Osteoblast (primary cell): ENCODE measurements around the gene PHF14. TPM values are rescaled to one million over a fixed set of nuclear protein-coding genes. Genes with fewer than 3 reads are reported as not detected.

ENCODE experiments used
- DNase-seq: peaks from one replicate; pipeline ENCODE4 v3.0.0; 2011; ENCODE audit warnings: low spot score, mixed read lengths; ENCODE audit not compliant: insufficient read length; ENCODE audit errors: missing footprints
- H2AFZ ChIP-seq: 2 replicates; pipeline ENCODE4 v1.6.0; 2011; ENCODE audit warnings: mild to moderate bottlenecking, low read length
- H3K27ac ChIP-seq: 2 replicates; pipeline ENCODE4 v1.5.1; 2011; ENCODE audit warnings: mild to moderate bottlenecking, low read depth, low read length, moderate library complexity
- H3K27me3 ChIP-seq: 2 replicates; pipeline ENCODE4 v1.6.0; 2012; ENCODE audit warnings: mild to moderate bottlenecking, control low read depth, inconsistent platforms, low read length, moderate library complexity; ENCODE audit not compliant: insufficient read depth
- H3K36me3 ChIP-seq: 2 replicates; pipeline ENCODE4 v1.5.1; 2011; ENCODE audit warnings: mild to moderate bottlenecking, low read length, control low read depth, moderate library complexity; ENCODE audit not compliant: insufficient read depth
- H3K4me1 ChIP-seq: 2 replicates; pipeline ENCODE4 v1.5.1; 2011; ENCODE audit warnings: mild to moderate bottlenecking, low read length, control low read depth, moderate library complexity; ENCODE audit not compliant: insufficient read depth
- H3K4me2 ChIP-seq: 2 replicates; pipeline ENCODE4 v1.6.0; 2011; ENCODE audit warnings: mild to moderate bottlenecking, low read length; ENCODE audit not compliant: insufficient read depth
- H3K4me3 ChIP-seq: fragments of 200-600 bp; sonication (generic); 3 replicates; pipeline ENCODE4 v1.5.1; 2012; ENCODE audit warnings: mild to moderate bottlenecking, low read length, inconsistent platforms; ENCODE audit not compliant: insufficient read depth
- H3K79me2 ChIP-seq: 2 replicates; pipeline ENCODE4 v1.6.0; 2012; ENCODE audit warnings: mild to moderate bottlenecking, low read length, control low read depth, inconsistent platforms; ENCODE audit not compliant: insufficient read depth
- H3K9me3 ChIP-seq: 2 replicates; pipeline ENCODE4 v1.5.1; 2011; ENCODE audit warnings: low read depth, low read length, control low read depth
- H4K20me1 ChIP-seq: 2 replicates; pipeline ENCODE4 v1.6.0; 2012; ENCODE audit warnings: mild to moderate bottlenecking, low read length, control low read depth; ENCODE audit not compliant: insufficient read depth
- CTCF ChIP-seq: IDR thresholded peaks from 2 replicates; pipeline ENCODE4 v1.5.1; 2011; ENCODE audit warnings: mild to moderate bottlenecking, low read depth, low read length, moderate library complexity; ENCODE audit errors: extremely low read depth
- total RNA-seq: library from RNA; depleted of rRNA; stranded (reverse); fragments of >200 nt; gene quantifications from 2 replicates; pipeline ENCODE4 v1.2.3, GENCODE V29; 2012

Gene PHF14
- total RNA-seq, 1 donor: 36.9 TPM

GRCh38 chr7:11039974-11040373, 66.3 kb downstream of the PHF14 start:
- H3K9me3 ChIP-seq: no peaks in the 10 kb centered on the region
- no peak for TF ChIP-seq CTCF
- no peak overlapping the region for H2AFZ ChIP-seq
- peaks cover 4% of the 10 kb centered on the region for H3K36me3 ChIP-seq
- no peak for DNase-seq
- H3K27ac ChIP-seq: no peak overlapping the region
- no peaks in the 10 kb centered on the region for H3K79me2 ChIP-seq
- H3K4me1 ChIP-seq: no peaks in the 10 kb centered on the region
- H3K4me2 ChIP-seq: no peak overlapping the region
- no peak overlapping the region for H3K4me3 ChIP-seq
- H3K27me3 ChIP-seq: no peaks in the 10 kb centered on the region
- H4K20me1 ChIP-seq: no peaks in the 10 kb centered on the region

DNA sequence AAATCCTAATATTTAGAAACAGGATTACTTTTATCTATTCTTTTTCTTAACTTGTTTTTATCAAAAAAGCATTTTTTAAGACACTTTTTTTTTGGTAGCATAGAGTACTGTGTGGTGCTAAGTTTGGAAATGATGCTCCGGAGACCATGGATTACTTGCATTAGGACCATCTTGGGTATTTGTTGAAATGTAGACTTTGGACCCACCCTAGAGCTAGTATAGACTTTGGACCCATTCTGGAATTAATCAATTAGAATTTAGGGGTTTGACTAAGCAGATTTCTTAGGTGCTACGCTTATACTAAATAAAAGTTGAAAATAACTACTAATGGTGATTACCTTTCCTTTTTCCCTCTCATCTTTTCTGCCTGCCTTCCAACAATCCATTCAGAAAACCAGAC, 80.4 kb downstream of the PHF14 start:
- Histone ChIP-seq H3K36me3 (no peaks in the 10 kb centered on the region), H4K20me1 (no peaks in the 10 kb centered on the region), H3K79me2 (no peaks in the 10 kb centered on the region), H3K9me3 (no peaks in the 10 kb centered on the region), H3K4me2 (no peak overlapping the region), H3K4me3 (no peak overlapping the region), H3K27me3 (no peaks in the 10 kb centered on the region), H3K4me1 (no peaks in the 10 kb centered on the region), H3K27ac (no peak overlapping the region), H2AFZ (no peak overlapping the region)
- TF ChIP-seq CTCF: no peak
- DNase-seq: no peak

DNA sequence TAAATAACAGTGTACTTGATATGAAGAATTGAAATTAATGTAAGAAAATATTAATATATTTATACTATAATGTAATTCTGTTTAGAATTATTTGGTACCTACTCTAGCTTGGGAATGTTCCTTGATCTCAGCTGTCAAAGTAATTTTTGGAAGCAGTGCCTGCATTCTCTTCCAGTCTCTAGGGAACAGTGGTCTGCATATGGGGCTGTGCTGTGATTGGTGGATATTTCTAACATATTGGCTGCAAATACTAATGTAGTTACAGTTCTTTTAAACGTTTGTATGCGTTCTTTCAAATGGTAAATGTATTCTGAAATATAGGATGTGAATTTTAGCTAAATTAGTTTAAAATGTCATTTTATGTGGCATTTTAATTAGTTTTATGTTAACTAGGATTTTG, 87.2 kb downstream of the PHF14 start:
- Histone ChIP-seq H2AFZ (no peak overlapping the region), H3K4me1 (no peaks in the 10 kb centered on the region), H3K36me3 (no peaks in the 10 kb centered on the region), H3K4me3 (no peak overlapping the region), H4K20me1 (no peaks in the 10 kb centered on the region), H3K9me3 (no peaks in the 10 kb centered on the region), H3K79me2 (no peaks in the 10 kb centered on the region), H3K4me2 (no peak overlapping the region), H3K27ac (no peak overlapping the region), H3K27me3 (no peaks in the 10 kb centered on the region)
- TF ChIP-seq CTCF: no peak
- no peak for DNase-seq

DNA sequence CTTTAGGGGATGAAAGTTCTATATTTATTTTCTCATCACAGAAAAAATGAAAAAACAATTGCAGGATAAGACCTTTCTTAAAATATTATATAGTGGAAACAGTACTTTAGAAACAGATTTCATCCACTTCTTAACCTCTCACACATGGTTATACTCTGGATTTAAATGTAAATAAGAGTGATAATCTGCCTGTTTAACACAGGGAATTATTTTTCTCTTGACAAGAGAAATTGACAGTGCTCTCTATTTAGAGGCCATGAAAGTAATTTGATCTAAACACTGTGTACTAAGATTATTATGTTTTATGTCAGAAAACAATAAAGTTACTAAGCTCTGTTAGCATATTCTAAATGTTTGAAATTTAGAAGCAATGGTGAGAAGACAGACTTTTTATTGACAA, 88.4 kb downstream of the PHF14 start:
- H3K4me2 ChIP-seq: no peak overlapping the region
- H3K27me3 ChIP-seq: no peaks in the 10 kb centered on the region
- H4K20me1 ChIP-seq: no peaks in the 10 kb centered on the region
- H3K4me3 ChIP-seq: no peak overlapping the region
- H3K9me3 ChIP-seq: no peaks in the 10 kb centered on the region
- no peak overlapping the region for H3K27ac ChIP-seq
- no peaks in the 10 kb centered on the region for H3K79me2 ChIP-seq
- H3K4me1 ChIP-seq: no peaks in the 10 kb centered on the region
- no peaks in the 10 kb centered on the region for H3K36me3 ChIP-seq
- no peak for DNase-seq
- H2AFZ ChIP-seq: no peak overlapping the region
- TF ChIP-seq CTCF: no peak
